ENCODE data around the gene ZNF385C. TPM values are rescaled to one million over a fixed set of nuclear protein-coding genes. Genes with fewer than 3 reads are reported as not detected.

Gene ZNF385C
- total RNA-seq, 1 donor from 2014 or later, result under 0.01 TPM

DNA sequence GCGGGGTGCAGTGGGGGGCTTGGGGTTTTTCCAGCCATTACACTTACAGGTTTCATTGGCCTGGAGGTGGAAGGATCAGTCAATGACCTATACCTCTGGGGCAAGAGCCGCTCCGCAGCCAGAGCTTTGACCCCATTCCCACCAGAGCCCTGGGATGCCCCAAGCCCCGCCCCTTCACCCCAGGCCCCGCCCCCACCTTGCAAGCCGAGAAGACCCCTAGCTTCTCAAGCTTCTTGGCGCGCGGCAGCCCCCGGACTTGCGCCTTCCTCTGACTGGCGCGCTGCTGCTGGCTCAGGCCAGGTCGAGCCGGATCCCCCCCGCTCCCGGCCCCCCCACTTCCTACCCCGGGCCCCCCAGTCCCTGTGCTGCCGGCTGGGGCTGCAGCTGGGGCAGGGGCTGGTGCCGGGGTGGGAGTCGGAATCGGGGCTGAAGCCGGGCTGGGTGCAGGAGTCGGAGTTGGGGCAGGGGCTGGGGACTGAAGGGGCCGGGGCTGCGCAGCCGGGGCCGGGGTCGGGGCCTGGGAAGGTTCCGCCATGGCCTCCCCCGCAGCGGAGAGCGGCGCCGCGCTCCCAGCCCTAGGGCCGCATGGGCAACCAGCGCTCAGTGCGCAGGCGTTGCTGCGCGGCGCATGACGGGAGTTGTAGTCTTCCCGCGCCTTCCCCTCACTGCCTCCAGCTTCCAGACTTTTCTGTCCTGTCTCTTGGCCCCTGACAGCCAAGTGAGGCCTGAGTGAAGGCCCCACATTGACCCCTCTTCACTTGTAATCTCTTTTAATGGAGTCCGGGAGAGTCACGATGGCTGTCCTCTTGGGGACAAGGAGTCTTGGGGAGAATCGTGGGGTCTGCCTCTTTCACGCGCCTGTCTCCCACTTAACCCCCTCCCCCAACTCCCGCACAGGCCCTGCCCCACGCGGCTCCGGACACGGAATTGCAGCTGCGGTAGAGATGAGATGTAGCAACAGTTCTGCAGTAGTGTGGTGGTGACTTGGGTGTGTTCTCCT, 22.8 kb upstream of the ZNF385C start, which contains the start of gene KAT2A:
TSS of gene KAT2A (minus strand) at position 598 of the 1,000 bp plus-strand sequence. CDS start at position 535, 63 bp downstream.
- FAIRE-seq (no peak), DNase-seq (ENCODE audit: low read depth) (peak; percentile 69)
- no peaks in the 10 kb centered on the region for H3K27me3 ChIP-seq (ENCODE audit: control insufficient read depth, insufficient read depth, low read length)
- H3K36me3 ChIP-seq (ENCODE audit: control insufficient read depth, insufficient read depth, low read length), result peaks cover 24% of the 10 kb centered on the region
- peak within 1 kb of the TSS; percentile 73 for H3K4me3 ChIP-seq (ENCODE audit: low read depth, low read length)
- TF ChIP-seq CTCF (IDR thresholded peaks at IDR 0.05; ENCODE audit: insufficient read depth, low read length, severe bottlenecking), result no peak

GRCh38 chr17:42120161-42120769, 22.0 kb upstream of the ZNF385C start:
- peak; percentile 43 for FAIRE-seq
- TF ChIP-seq CTCF (IDR thresholded peaks at IDR 0.05; ENCODE audit: insufficient read depth, low read length, severe bottlenecking), result no peak
- Histone ChIP-seq H3K36me3 (ENCODE audit: control insufficient read depth, insufficient read depth, low read length) (peaks cover 28% of the 10 kb centered on the region), H3K27me3 (ENCODE audit: control insufficient read depth, insufficient read depth, low read length) (no peaks in the 10 kb centered on the region), H3K4me3 (ENCODE audit: low read depth, low read length) (peak overlapping the region; percentile 73)
- DNase-seq (ENCODE audit: low read depth), result no peak

GRCh38 chr17:42119301-42119700, 21.0 kb upstream of the ZNF385C start:
- no peak for TF ChIP-seq CTCF (IDR thresholded peaks at IDR 0.05; ENCODE audit: insufficient read depth, low read length, severe bottlenecking)
- peaks cover 27% of the 10 kb centered on the region for H3K36me3 ChIP-seq (ENCODE audit: control insufficient read depth, insufficient read depth, low read length)

GRCh38 chr17:42118545-42118944, 20.3 kb upstream of the ZNF385C start:
- FAIRE-seq, result peak; percentile 95
- no peaks in the 10 kb centered on the region for H3K27me3 ChIP-seq (ENCODE audit: control insufficient read depth, insufficient read depth, low read length)
- DNase-seq (ENCODE audit: low read depth), result peak; percentile 37
- TF ChIP-seq CTCF (IDR thresholded peaks at IDR 0.05; ENCODE audit: insufficient read depth, low read length, severe bottlenecking), result peak; percentile 53
- H3K36me3 ChIP-seq (ENCODE audit: control insufficient read depth, insufficient read depth, low read length), result peaks cover 28% of the 10 kb centered on the region
- H3K4me3 ChIP-seq (ENCODE audit: low read depth, low read length), result no peak overlapping the region

More at GRCh38 chr17:42119301-42119700, 21.0 kb upstream of the ZNF385C start:
- Histone ChIP-seq H3K27me3 (ENCODE audit: control insufficient read depth, insufficient read depth, low read length) (no peaks in the 10 kb centered on the region), H3K4me3 (ENCODE audit: low read depth, low read length) (no peak overlapping the region)
- DNase-seq (ENCODE audit: low read depth) (no peak), FAIRE-seq (no peak)

DNA sequence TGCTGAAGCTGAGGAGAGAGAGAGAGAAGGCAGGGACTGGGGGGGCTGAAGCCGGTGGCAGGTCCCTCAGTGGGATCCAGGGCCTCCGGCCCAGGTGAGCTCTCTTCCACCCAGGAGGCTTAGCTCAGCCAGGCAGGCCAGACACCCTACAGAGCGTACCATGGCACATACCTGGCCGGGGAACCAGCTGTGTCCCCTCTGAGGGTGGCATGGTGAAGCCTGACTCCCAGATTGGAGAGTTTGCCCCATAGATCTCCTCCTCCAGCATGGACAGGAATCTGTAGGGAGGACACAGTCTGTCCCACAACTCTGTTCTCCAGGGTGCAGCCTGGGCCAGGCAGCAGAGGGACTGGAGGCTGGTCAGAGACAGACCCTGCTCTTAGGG, 19.8 kb upstream of the ZNF385C start:
- Histone ChIP-seq H3K36me3 (ENCODE audit: control insufficient read depth, insufficient read depth, low read length) (peaks cover 30% of the 10 kb centered on the region), H3K4me3 (ENCODE audit: low read depth, low read length) (no peak overlapping the region), H3K27me3 (ENCODE audit: control insufficient read depth, insufficient read depth, low read length) (no peaks in the 10 kb centered on the region)
- DNase-seq (ENCODE audit: low read depth) (no peak), FAIRE-seq (no peak)
- TF ChIP-seq CTCF (IDR thresholded peaks at IDR 0.05; ENCODE audit: insufficient read depth, low read length, severe bottlenecking), result no peak
